Measurements from ENCODE around the gene SOCS1. TPM values are rescaled to one million over a fixed set of nuclear protein-coding genes. Genes with fewer than 3 reads are reported as not detected.

SOCS1 gene
- total and polyA plus RNA-seq, 2 of the 8 experiments (the other 6 are each of a cell fraction or from before 2014, with no cell fraction given): 21.0 to 48.9 TPM

DNA sequence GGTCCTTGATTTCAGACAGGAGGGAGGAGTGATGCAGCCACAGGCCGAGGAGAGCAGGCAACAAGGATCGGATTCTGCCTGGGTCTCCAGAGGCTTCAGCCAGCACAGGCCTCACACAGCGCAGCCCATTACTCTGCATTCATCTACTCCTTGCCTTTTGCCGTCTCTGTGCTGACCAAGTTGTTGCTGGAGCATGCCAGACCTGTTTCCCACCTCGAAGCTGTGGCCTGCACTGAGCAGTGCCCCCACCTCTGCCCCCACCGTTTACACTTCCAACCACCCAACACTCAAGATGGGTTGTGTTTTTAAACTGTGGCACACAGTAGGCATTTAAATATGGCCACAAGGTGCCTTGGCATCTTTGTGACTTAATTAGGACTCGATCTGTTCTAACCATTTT is 19.0 kb upstream of the SOCS1 start (continued):
- TF ChIP-seq POU5F1 (IDR thresholded peaks at IDR 0.05; ENCODE audit: low read depth, low read length) (no peak), RBBP5 (IDR thresholded peaks at IDR 0.05; ENCODE audit: borderline replicate concordance, low read depth, low read length) (no peak), SAP30 (IDR thresholded peaks at IDR 0.05; ENCODE audit: insufficient read depth, insufficient replicate concordance, low read length) (no peak), SRF (IDR thresholded peaks at IDR 0.05; ENCODE audit: low read depth, low read length) (no peak)

Measured in H1 (cell line).